Measurements from ENCODE around the gene SLC22A3.

- TF ChIP-seq CTCF (IDR thresholded peaks at IDR 0.05): no peak
- no peak for TF ChIP-seq POLR2A (IDR thresholded peaks at IDR 0.05)
Measured at GRCh38 chr6:160356074-160356744, 8.0 kb downstream of the SLC22A3 start.
